Body of pancreas (tissue), 4 donors: ENCODE data around the gene ARSA.

ENCODE experiments used
- CTCF ChIP-seq, 7 experiments: fragments of 450-650 bp in 4 of 7; fragments of 200-600 bp in 3 of 7; sonication (generic) in 3 of 7; IDR thresholded peaks; one replicate each; pipeline ENCODE4 v1.5.1; 2016 to 2019; ENCODE audit warnings: antibody characterized with exemption in 7 of 7
- POLR2A ChIP-seq, 3 donors: fragments of 450-650 bp; IDR thresholded peaks; one replicate each; pipeline ENCODE4 v1.6.1; 2016; ENCODE audit warnings: antibody characterized with exemption in 3 of 3, mild to moderate bottlenecking in 2 of 3

- TF ChIP-seq CTCF (IDR thresholded peaks at IDR 0.05), result no peak
- no peak for TF ChIP-seq POLR2A (IDR thresholded peaks at IDR 0.05)
These were observed 687 bp upstream of the ARSA start for GRCh38 chr22:50628543-50629134.
